ENCODE results near the gene MEF2C.

- TF ChIP-seq CTCF (IDR thresholded peaks at IDR 0.05) (no peak), POLR2AphosphoS5 (IDR thresholded peaks at IDR 0.05; ENCODE audit: low read depth, low read length) (no peak), REST (IDR thresholded peaks at IDR 0.05; ENCODE audit: insufficient read depth in 1 of 2, low read depth in 2 of 2, low read length in 1 of 2) (no peak)
These were observed 79.7 kb downstream of the MEF2C start for GRCh38 chr5:88803309-88803708.
